Measurements from ENCODE around the gene USP5.
A peak's percentile ranks its signal among the peaks of the same experiment; 100 is the strongest.
"Not testable (repeated sequence)": the region's sequence is repeated elsewhere in the genome, so short reads cannot be mapped to it uniquely, and the experiment has no call there.

The USP5 gene

DNA sequence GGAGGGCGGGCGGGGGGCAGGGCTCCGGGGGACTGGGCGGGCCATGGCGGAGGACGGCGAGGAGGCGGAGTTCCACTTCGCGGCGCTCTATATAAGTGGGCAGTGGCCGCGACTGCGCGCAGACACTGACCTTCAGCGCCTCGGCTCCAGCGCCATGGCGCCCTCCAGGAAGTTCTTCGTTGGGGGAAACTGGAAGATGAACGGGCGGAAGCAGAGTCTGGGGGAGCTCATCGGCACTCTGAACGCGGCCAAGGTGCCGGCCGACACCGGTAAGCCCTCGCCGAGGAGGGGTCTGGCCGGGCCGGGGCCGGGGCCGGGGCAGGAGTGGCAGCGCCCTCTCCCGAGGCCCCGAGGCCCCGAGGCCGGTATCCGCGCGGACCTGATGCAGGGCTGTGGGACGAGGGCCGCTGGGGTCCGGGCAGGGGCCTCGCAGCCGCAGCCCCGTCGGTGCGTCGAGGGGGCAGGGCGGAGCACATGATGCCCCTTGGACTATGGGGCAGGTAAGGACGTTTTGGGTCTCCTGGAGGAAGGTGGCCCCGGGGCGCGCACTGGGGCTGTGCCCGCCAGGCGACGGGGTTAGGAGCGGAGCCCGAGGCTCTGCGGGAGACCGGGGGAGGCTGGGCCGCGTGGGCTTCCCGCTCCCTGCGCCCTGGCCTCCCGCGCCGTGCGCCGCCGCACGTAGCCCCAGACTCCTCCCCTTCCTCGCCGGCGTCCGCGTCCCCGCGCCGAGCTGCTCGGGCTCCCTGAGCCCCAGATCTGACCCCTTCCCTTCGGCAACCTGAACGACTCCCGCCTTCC lies 15.7 kb downstream of the USP5 start, which contains the start of gene TPI1:
Gene TPI1 (plus strand): TSS at position 119 of the 798 bp plus-strand sequence. CDS start 36 bp downstream, at position 155.
- DNase-seq = peak; percentile 81

DNA sequence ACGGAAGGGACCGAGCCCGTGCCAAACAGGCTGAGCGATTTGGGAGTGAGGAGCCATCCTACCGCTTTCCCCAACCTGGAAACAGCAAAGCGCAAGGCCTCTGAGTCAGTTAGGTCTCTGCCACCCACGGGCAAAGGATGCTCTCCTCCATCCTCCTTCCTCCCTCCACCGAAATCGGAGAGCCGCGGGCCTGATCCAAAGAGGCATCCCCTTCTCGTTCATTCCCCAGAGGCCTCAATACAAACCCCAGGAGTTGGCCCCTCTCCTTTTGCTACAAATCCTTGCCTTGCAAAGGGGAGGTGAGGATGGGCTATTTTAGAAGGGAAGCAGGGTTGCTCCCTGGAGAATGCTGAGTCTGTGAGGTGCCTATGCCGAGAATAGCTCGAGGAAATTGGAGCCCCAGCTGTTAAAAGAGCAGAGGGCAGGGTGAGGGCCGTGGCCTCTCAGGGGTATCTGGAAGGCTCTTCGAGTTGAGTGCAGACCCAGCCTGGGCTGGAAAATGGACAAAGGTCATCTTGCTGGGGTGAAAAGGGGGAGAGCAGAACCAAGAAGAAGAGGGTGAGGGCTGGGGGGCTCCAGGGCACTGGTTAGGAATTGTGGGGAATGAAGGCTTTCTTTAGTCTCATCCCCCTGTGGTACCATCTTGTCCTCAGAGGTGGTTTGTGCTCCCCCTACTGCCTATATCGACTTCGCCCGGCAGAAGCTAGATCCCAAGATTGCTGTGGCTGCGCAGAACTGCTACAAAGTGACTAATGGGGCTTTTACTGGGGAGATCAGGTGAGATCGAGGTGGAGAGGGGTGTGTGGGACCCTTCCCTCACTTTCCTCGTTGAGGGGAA lies 16.5 kb downstream of the USP5 start:
- DNase-seq = no peak

DNA sequence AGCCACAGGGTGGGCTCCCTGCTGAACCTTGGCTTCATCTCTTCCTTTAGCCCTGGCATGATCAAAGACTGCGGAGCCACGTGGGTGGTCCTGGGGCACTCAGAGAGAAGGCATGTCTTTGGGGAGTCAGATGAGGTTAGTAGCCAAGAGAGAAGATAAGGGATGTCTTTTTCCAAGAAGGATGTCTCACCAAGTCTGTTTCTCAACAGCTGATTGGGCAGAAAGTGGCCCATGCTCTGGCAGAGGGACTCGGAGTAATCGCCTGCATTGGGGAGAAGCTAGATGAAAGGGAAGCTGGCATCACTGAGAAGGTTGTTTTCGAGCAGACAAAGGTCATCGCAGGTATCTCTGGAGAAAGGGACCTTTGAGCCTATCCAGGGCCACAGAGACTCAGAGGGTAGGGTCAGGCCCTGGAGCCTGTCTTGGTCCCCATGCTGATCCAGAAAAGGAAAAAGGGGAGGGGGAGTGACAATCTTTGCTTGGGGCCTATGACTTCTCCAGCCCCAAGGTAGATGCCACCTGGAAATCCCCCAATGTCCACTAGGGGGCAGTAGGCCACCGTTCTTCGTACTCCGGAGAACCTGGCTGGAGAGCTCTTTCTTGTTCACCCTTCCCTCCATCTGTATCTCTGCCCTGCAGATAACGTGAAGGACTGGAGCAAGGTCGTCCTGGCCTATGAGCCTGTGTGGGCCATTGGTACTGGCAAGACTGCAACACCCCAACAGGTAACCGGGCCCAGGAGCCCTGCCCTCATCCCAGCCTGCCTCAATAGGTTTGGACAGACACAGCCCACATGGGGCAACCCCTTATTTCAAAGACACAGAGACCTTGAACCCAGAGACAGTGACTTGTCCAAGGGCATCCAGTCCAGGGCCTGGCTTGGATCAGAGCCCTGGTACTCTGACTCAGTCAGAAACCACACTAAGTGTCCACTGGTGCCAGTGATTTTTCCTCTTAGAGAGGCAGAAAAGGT lies 17.4 kb downstream of the USP5 start:
- peak; percentile 80 for DNase-seq

DNA sequence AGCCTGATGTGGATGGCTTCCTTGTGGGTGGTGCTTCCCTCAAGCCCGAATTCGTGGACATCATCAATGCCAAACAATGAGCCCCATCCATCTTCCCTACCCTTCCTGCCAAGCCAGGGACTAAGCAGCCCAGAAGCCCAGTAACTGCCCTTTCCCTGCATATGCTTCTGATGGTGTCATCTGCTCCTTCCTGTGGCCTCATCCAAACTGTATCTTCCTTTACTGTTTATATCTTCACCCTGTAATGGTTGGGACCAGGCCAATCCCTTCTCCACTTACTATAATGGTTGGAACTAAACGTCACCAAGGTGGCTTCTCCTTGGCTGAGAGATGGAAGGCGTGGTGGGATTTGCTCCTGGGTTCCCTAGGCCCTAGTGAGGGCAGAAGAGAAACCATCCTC lies 18.4 kb downstream of the USP5 start:
- not testable (repeated sequence) for DNase-seq

DNA sequence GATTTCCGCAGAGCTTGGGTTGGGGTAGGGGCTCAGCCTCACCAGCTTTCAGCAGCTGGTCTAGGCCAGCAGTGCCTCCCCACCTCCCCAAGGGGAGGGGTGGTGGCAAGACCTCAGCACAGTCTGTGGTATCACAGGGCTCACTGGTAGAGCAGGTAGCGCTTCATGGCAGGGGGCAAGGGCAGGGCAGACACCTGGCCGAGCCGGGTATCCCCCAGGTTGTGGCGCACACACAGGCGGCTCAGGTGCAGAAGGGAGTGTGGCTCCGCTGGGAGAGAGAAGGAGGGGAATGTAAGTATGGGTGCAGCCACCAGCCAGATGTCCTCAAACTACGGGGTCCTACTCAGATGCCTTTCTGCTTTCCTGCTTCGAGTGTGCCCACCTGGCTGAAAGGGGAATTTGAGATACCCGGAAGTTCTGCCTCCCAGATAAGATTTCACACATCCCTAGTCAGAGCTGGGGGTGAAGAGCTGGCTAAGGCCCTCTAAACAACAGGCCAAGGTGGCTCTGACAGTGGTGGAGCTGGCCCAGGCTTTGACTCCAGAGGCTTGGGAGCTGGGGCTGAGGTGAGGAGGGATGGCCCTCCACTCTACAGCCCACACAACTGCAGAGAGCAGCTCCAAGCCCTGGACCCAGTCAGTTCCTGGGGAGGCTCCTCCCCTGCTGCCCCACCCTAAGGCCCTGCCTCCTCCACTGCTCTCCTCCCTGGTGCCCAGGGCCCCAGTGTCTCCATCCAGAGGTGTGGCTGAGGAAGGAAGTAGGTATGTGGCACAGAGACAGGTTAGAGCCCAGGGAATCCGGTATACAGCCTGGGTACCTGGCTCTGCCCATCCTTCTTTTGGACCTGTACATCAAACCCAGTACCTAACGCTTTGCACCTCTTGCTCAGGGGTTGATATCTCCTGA lies 19.4 kb downstream of the USP5 start:
- DNase-seq = peak; percentile 24

DNA sequence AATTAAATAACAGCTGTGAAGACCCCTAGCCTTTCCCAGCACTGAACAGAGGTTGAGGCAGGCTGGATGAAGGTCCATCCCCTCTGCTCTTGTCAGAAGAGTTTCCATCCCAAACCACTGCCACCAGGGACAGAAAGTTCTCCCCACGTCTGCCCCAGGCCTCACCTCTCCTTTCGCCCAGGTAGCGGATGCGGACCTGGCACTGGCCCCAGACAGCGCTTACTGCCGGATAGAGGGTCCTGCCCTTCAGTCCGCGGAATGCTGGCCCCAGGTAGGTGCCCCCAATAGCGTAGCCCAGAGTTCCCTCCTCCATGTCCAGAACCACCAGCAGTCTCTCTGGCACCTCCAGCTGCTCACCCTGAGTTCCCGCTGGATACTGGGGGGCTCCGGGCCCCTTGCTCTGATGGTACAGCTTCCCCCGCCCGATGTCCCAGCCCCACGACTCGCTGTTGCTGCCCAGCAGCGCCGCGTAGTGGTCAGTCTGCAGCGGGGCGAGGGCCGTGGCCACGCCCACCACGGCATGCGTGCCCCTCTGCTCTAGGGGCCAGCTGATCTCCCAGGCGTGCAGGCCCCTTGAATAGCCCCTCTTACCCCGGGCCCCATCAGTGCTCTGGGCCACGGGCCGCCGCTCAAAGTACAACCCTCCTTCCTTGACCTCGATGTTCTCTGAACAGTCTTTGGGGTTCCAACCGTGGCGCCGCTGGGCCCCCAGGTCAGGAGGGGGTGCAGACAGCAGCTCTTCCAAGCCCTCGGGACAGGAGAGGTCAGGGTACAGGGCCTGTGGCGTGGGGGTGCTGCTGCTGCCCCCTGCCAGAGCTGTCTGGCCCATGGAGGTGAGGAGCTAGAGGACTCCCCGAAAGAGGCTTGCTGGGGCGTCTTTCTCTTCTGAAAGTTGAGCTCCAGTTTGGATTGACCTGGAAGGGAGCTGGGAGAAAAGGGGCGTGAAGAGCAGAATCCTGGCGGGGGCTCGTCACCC lies 20.4 kb downstream of the USP5 start:
- DNase-seq = peak; percentile 88

DNA sequence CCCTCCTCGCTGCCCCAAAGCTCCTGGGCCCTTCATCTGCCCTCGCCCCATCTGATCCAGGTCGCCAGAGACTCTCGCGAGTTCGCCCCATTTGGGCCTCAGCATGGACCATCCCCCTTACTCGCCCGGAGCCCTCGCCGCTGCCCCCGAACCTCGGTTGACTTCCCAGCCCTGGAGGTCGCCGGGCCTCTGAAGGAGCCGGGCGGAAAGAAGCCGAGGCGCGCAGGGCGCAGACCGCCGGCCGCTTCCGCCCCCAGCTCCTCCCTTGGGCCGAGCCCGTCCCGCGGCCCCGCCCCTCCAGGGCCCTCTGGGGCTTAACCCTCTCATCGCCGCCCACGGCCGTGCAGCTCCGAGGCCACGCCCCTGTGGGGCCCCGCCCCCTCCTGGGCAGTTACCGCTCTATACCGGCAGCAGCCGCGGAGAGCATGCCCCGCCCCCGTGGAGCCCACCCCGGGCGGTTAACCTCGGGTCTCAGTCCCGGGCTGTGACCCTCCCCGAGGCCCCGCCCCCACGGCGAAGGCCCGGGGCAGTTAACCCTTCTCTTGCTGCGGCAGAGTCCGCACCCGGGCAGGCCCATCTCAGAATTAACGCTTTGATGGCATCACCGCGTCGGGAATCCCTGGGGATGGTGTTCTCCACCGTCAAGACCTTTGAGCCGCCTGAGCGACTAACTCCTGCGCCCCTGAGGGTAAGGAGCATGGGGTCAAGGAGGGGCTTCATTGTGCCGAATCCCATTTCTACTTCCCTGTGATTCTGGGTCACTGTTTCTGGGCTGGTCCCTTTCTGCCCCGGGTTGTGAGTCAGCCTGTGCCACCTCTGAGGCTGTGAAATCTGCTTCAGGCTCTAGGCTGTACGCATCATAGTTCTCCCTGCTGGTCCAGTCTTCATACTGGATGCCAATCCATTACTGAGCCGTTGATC lies 21.4 kb downstream of the USP5 start, which contains the start of gene SPSB2:
Gene SPSB2 (minus strand): TSS at position 210 of the 921 bp plus-strand sequence. CDS start 402 bp downstream, outside the sequence.
- peak; percentile 100 for DNase-seq

DNA sequence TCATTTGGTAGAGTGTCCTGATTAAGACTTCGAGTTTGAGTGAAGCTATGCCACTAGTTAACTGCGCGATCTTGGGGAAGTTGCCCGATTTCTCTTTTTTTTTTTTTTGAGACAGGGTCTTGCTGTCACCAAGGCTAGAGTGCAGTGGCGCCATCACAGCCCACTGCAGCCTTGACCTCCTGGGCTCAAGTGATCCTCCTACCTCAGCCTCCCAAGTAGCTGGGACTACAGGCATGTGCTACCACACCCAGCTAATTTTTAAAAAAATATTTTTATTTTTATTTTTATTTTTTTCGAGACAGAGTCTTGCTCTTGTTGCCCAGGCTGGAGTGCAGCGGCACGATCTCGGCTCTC lies 22.0 kb downstream of the USP5 start:
- not testable (repeated sequence) for DNase-seq

DNA sequence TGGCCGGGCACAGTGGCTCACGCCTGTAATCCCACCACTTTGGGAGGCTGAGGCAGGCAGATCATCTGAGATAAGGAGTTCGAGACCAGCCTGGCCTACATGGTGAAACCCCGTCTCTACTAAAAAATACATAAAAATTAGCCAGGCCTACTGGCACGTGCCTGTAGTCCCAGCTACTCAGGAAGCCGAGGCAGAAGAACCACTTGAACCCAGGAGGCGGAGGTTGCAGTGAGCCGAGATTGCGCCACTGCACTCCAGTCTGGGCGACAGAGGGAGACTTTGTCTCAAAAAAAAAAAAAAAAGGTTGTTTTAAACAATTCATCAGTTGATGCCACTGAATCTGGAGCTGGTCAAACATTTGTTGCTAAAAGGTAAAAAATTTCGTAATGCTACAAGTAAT lies 27.9 kb downstream of the USP5 start:
- not testable (repeated sequence) for DNase-seq

DNA sequence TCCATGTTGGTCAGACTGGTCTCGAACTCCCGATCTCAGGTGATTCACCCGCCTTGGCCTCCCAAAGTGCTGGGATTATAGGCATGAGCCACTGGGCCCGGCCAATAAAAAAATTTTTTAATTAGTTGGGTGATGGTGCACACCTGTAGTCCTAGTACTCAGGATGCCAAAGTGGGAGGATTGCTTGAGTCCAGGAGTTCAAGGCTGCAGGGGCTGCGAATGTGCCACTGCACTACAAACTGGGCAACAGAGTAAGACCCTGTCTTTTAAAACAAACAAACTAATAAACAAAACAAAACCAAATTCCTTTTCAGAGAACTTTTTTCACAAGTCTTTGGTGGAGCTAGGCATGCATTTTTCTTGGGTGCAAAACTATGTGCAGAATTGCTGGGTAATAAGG lies 31.3 kb downstream of the USP5 start:
- DNase-seq = no peak

DNA sequence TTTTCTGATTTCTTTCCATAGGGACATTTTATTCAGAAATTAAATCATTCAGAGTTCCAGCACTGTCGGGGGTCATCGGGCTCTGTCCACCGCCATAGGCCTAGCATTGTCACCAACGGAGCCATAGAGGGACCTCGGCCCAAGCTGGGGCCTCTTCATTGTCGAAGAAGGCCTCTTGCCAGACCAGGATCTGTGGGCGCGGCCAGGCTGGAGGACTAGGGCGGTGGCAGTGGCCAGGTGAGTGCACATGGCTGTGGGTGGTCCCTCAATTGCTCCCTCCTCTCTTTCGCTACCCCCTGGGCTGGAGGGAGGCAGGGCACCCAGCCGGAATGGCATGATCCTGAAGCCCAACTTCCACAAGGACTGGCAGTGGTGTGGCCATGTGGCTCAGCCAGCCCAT lies 31.7 kb downstream of the USP5 start:
- DNase-seq = no peak

DNA sequence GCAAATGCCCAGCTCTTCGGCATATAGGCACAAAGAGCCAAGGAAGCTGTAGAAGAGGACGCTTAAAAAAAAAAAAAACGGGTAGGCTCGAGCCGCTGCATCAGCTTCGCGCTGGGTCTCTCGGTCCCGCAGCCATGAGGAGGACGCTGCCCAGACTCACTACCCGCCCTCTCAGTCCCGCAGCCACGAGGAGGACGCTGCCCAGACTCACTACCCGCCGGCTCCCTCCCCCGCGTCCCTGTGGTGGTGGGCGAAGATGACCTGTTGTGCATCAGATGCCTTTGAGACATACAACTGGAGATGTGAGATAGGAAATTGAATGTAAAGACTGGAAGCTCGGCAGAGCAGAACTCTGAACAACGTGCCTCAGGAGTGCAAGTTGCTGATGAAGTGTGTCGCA lies 32.6 kb downstream of the USP5 start:
- DNase-seq = no peak

DNA sequence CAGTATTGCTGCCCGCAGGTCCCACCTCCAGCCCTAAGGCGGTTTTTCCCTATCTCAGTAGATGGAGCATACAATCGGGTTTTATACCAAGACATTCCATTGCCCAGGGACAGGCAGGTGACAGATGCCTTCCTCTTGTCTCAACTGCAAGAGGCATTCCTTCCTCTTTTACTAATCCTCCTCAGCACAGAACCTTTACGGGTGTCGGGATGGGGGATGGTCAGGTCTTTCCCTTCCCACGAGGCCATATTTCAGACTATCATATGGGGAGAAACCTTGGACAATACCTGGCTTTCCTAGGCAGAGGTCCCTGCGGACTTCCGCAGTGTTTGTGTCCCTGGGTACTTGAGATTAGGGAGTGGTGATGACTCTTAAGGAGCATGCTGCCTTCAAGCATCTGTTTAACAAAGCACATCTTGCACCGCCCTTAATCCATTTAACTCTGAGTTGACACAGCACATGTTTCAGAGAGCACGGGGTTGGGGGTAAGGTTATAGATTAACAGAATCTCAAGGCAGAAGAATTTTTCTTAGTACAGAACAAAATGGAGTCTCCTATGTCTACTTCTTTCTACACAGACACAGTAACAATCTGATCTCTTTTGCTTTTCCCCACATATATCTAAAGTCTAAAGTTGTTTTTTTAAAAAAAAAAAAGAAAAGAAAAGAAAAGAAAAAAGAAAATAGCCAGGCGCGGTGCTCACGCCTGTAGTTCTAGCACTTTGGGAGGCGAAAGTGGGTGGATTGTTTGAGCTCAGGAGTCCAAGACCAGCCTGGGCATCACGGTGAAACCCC lies 34.5 kb downstream of the USP5 start:
- DNase-seq = not testable (repeated sequence)

DNA sequence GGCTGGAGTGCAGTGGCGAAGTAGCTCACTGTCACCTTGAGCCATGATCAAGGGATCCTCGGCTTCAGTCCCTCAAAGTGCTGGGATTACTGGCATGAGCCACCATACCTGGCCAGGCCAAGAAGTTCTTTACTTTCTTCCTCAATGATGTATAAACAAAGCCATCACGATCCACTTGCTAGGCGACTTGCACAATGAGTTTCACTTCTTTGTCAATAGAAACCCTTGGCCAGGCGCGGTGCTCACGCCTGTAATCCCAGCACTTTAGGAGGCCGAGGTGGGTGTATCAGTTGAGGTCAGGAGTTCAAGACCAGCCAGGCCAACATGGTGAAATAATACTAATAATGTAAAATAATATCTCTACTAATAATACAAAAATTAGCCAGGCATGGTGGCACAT lies 35.5 kb downstream of the USP5 start:
- DNase-seq = no peak

DNA sequence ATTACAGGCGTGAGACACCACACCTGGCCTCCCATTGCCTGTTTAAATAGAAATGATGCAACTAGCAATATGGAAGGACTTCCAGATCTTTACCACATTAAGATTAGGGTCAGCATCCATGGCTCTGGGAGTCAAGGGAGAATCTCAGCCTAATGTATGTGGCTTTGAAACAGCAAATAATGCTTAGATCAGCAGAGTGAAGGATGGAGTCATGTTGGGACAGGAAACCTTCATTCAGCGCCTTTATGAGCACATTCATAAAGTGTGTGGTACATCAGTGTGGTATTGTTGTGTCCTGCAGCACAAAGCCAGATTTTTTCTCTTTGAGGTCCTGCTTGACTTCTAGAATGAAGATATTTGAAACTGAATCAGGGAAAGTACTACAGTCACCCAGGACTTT lies 36.4 kb downstream of the USP5 start:
- DNase-seq = no peak

DNA sequence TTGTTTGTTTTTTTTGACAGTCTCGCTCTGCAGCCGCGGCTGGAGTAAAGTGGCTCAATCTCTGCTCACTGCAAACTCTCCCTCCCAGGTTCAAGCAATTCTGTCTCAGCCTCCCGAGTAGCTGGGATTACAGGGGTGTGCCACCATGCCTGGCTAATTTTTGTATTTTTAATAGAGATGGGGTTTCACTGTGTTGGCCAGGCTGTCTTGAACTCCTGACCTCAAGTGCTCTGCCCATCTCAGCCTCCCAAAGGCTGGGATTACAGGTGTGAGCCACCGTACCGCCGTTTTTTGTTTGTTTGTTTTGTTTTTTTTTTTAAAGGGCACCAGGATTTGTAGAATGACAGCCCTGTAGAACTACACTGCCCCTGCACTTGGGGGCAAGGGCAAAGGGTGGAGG lies 36.8 kb downstream of the USP5 start:
- not testable (repeated sequence) for DNase-seq

DNA sequence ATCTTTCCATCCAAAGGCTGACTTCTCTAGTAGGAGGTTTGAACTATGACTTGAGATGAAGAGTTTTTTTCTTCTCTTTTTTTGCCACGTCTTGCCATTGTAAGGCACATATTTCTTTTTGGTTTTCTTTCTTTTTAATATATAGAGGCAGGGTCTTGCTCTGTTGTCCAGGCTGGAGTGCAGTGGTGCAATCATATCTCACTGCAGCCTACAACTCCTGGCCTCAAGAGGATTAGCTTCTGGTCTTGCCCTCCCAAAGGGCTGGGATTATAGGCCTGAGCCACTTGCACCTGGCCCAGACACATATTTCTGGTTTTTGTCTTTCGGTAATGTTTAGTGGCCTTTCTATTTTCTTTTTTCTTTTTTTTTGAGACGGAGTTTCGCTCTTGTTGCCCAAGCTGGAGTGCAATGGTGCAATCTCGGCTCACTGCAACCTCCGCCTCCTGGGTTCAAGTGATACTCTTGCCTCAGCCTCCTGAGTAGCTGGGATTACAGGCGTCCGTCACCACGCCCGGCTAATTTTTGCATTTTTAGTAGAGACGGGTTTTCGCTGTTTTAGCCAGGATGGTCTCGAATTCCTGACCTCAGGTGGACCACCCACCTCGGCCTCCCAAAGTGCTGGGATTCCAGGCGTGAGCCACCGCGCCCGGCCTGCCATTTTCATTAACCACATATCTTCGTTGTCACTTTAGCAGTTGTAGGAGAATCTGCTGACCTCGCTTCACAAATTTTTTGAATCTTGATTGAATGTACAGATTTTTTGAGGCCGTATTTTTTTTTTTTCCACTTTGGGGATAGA lies 38.0 kb downstream of the USP5 start:
- DNase-seq = not testable (repeated sequence)
